Mesenchymal stem cell (in vitro differentiated cells and primary cell): ENCODE results near the gene BPHL.
A peak's percentile ranks its signal among the peaks of the same experiment; 100 is the strongest.
"Not testable (repeated sequence)": the region's sequence is repeated elsewhere in the genome, so short reads cannot be mapped to it uniquely, and the experiment has no call there.

ENCODE experiments used
- DNase-seq: peaks from one replicate; pipeline ENCODE4 v3.0.0-alpha.2; 2013
- H2AFZ ChIP-seq: one replicate; pipeline ENCODE4 v1.6.1; 2013; ENCODE audit warnings: low read depth, mild to moderate bottlenecking, control low read depth, inconsistent platforms, low read length, moderate library complexity
- H2AK5ac ChIP-seq: 2 replicates; pipeline ENCODE4 v1.6.1; 2013; ENCODE audit warnings: low read length, moderate library complexity, mild to moderate bottlenecking, inconsistent platforms; ENCODE audit not compliant: severe bottlenecking
- H2BK120ac ChIP-seq: one replicate; pipeline ENCODE4 v1.6.1; 2013; ENCODE audit warnings: low read depth, mild to moderate bottlenecking, inconsistent platforms, low read length, moderate library complexity
- H2BK12ac ChIP-seq, 2 experiments: one replicate each; pipeline ENCODE4 v1.6.1; 2013; ENCODE audit warnings: inconsistent platforms in 2 of 2, low read length in 2 of 2, mild to moderate bottlenecking in 2 of 2, moderate library complexity in 2 of 2, control low read depth in 1 of 2
- H2BK15ac ChIP-seq: one replicate; pipeline ENCODE4 v1.6.1; 2013; ENCODE audit warnings: mild to moderate bottlenecking, low read depth, inconsistent platforms; ENCODE audit not compliant: poor library complexity, severe bottlenecking
- H2BK5ac ChIP-seq: 2 replicates; pipeline ENCODE4 v1.6.1; 2013; ENCODE audit warnings: low read depth, mild to moderate bottlenecking, low read length, control low read depth, inconsistent platforms; ENCODE audit not compliant: poor library complexity, severe bottlenecking
- H3K14ac ChIP-seq, 2 experiments: one replicate each; pipeline ENCODE4 v1.6.1; 2013; ENCODE audit warnings: inconsistent platforms in 2 of 2, low read length in 2 of 2, control low read depth in 1 of 2, mild to moderate bottlenecking in 1 of 2, moderate library complexity in 1 of 2
- H3K18ac ChIP-seq, 2 experiments: one replicate each; pipeline ENCODE4 v1.6.1; 2013; ENCODE audit warnings: inconsistent platforms in 2 of 2, low read length in 2 of 2, control low read depth in 1 of 2, low read depth in 1 of 2, mild to moderate bottlenecking in 1 of 2
- H3K23ac ChIP-seq, 2 experiments: one replicate each; pipeline ENCODE4 v1.6.1; 2013; ENCODE audit warnings: inconsistent platforms in 2 of 2, low read length in 2 of 2, mild to moderate bottlenecking in 2 of 2, moderate library complexity in 2 of 2, control low read depth in 1 of 2
- H3K27ac ChIP-seq: 2 replicates; pipeline ENCODE4 v1.5.1; 2013; ENCODE audit warnings: mild to moderate bottlenecking, moderate library complexity, low read length, control low read depth, inconsistent platforms; ENCODE audit not compliant: poor library complexity, severe bottlenecking
- H3K27me3 ChIP-seq, 2 experiments: 2 replicates each; pipeline versions ENCODE4 v1.6.1 to v1.7.0; 2013; ENCODE audit warnings: low read length in 2 of 2, mild to moderate bottlenecking in 2 of 2, moderate library complexity in 2 of 2, control low read depth in 1 of 2, inconsistent platforms in 1 of 2; ENCODE audit not compliant: control insufficient read depth in 1 of 2, insufficient read depth in 1 of 2
- H3K36me3 ChIP-seq, 2 experiments: 2 replicates each; pipeline versions ENCODE4 v1.6.1 to v1.7.0; 2013; ENCODE audit warnings: low read length in 2 of 2, control low read depth in 1 of 2, inconsistent platforms in 1 of 2, low read depth in 1 of 2, mild to moderate bottlenecking in 1 of 2; ENCODE audit not compliant: insufficient read depth in 2 of 2, control insufficient read depth in 1 of 2
- H3K4ac ChIP-seq, 2 experiments: one replicate each; pipeline ENCODE4 v1.6.1; 2013; ENCODE audit warnings: inconsistent platforms in 2 of 2, low read length in 2 of 2, mild to moderate bottlenecking in 2 of 2, moderate library complexity in 2 of 2, control low read depth in 1 of 2, low read depth in 1 of 2
- H3K4me1 ChIP-seq: 2 replicates; pipeline ENCODE4 v1.6.1; 2013; ENCODE audit warnings: low read depth, low read length, control low read depth; ENCODE audit not compliant: control insufficient read depth, insufficient read depth
- H3K4me2 ChIP-seq: 2 replicates; pipeline ENCODE4 v1.6.1; 2013; ENCODE audit warnings: low read length, mild to moderate bottlenecking, inconsistent platforms; ENCODE audit not compliant: poor library complexity, severe bottlenecking
- H3K4me3 ChIP-seq, 2 experiments: 2 replicates each; pipeline versions ENCODE4 v1.5.1 to v1.7.0; 2013; ENCODE audit warnings: low read length in 2 of 2, mild to moderate bottlenecking in 2 of 2, control low read depth in 1 of 2, low read depth in 1 of 2; ENCODE audit not compliant: insufficient read depth in 1 of 2
- H3K79me1 ChIP-seq: replicated peaks from 2 replicates; pipeline ENCODE4 v1.6.1; 2013; ENCODE audit warnings: mild to moderate bottlenecking, control low read depth, low read length, inconsistent platforms; ENCODE audit not compliant: poor library complexity, severe bottlenecking
- H3K9ac ChIP-seq: 2 replicates; pipeline ENCODE4 v1.7.0; 2013; ENCODE audit warnings: mild to moderate bottlenecking, low read length, moderate library complexity
- H3K9me3 ChIP-seq: 2 replicates; pipeline ENCODE4 v1.7.0; 2013; ENCODE audit warnings: mild to moderate bottlenecking, low read length; ENCODE audit not compliant: control insufficient read depth
- H4K8ac ChIP-seq: one replicate; pipeline ENCODE4 v1.6.1; 2013; ENCODE audit warnings: inconsistent platforms, mild to moderate bottlenecking, low read length, moderate library complexity
- H4K91ac ChIP-seq: one replicate; pipeline ENCODE4 v1.6.1; 2013; ENCODE audit warnings: mild to moderate bottlenecking, low read length, inconsistent platforms
- WGBS: methylation state at CpG from one replicate; pipeline ENCODE4 v1.1.7; 2013; ENCODE audit warnings: mixed read lengths; 5-methylcytosine and 5-hydroxymethylcytosine counted together

Gene BPHL

DNA sequence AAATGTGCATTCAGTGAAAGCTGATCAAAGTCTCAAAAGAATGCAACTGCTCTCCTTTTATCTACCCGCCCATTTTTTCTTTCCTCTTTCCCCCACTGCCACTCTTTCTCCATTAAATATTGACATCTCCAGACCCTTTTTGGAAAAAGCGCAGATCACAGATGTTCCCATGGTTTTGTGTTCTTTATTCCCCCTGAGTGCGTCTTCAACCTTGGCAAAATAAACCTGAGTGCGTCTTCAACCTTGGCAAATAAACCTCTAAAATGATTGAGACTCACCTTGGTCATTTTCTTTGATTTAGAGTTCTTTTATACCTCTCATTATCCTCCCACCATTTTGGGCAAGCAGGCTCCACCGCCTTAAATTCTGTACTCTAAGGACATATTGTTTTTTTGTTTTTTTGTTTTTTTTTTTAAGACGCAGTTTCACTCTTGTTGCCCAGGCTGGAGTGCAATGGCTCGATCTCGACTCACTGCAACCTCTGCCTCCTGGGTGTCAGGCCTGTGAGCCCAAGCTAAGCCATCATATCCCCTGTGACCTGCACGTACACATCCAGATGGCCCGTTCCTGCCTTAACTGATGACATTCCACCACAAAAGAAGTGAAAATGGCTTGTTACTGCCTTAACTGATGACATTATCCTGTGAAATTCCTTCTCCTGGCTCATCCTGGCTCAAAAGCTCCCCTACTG lies 48.2 kb downstream of the BPHL start:
- not testable (repeated sequence) for H2BK120ac ChIP-seq, H3K4me3 ChIP-seq, H2BK15ac ChIP-seq, H3K4ac ChIP-seq, H3K79me1 ChIP-seq, H2BK5ac ChIP-seq, H3K4me1 ChIP-seq, H3K36me3 ChIP-seq, DNase-seq, H2AFZ ChIP-seq, H3K9me3 ChIP-seq, H3K27ac ChIP-seq, H3K23ac ChIP-seq, H4K91ac ChIP-seq, H2AK5ac ChIP-seq, H3K14ac ChIP-seq, H3K9ac ChIP-seq, H3K4me2 ChIP-seq, H3K27me3 ChIP-seq, H2BK12ac ChIP-seq
- H4K8ac ChIP-seq, result peak overlapping the region; percentile 54
- WGBS, result 60% methylated on average over 9 of the region's 10 CpGs
- H3K18ac ChIP-seq, result peak overlapping the region in 1 of 2 experiments; percentile 5

DNA sequence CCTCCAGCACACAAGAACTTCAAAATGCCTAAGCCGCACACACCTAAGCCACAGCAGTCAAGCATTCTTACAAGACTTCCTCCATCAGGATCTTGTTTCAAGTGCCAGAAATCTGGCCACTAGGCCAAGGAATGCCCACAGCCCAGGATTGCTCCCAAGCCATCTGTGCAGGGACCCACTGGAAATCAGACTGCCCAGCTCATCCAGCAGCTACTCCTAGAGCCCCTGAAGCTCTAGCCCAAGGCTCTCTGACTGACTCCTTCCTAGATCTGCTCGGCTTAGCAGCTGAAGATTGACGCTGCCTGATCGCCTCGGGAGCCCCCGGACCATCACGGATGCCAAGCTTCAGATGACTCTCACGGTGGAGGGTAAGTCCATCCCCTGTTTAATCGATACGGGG lies 49.5 kb downstream of the BPHL start:
- H3K9me3 ChIP-seq, H3K4ac ChIP-seq, H4K91ac ChIP-seq, H3K14ac ChIP-seq, H3K27me3 ChIP-seq, H3K18ac ChIP-seq, H2AK5ac ChIP-seq, H3K27ac ChIP-seq, H3K4me3 ChIP-seq, H2BK12ac ChIP-seq, H3K4me2 ChIP-seq, H2BK120ac ChIP-seq, H3K4me1 ChIP-seq, H4K8ac ChIP-seq, H3K79me1 ChIP-seq, H3K36me3 ChIP-seq, DNase-seq, H3K9ac ChIP-seq, H2AFZ ChIP-seq, H2BK5ac ChIP-seq, H3K23ac ChIP-seq, H2BK15ac ChIP-seq: not testable (repeated sequence)
- 97% methylated on average over 10 of the region's 10 CpGs for WGBS

DNA sequence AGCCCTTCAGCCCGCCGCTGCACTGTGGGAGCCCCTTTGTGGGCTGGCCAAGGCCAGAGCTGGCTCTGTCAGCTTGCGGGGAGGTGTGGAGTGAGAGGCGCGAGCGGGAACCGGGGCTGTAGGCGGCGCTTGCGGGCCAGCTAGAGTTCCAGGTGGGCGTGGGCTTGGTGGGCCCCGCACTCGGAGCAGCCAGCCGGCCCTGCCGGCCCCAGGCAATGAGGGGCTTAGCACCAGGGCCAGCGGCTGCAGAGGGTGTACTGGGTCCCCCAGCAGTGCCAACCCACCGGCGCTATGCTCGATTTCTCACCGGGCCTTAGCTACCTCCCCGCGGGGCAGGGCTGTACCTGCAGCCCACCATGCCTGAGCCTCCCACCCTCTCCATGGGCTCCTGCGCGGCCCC lies 52.2 kb downstream of the BPHL start:
- H4K8ac ChIP-seq, H3K9me3 ChIP-seq, H3K9ac ChIP-seq, H2BK5ac ChIP-seq, H2AFZ ChIP-seq, H3K4me1 ChIP-seq, H3K4me2 ChIP-seq, H3K4me3 ChIP-seq, H3K79me1 ChIP-seq, H2BK120ac ChIP-seq, H2BK12ac ChIP-seq, H2BK15ac ChIP-seq, H3K27ac ChIP-seq, DNase-seq, H3K4ac ChIP-seq, H4K91ac ChIP-seq, H3K27me3 ChIP-seq, H3K36me3 ChIP-seq, H3K14ac ChIP-seq, H2AK5ac ChIP-seq, H3K23ac ChIP-seq, H3K18ac ChIP-seq: not testable (repeated sequence)
- 98% methylated on average over 24 of the region's 24 CpGs for WGBS

DNA sequence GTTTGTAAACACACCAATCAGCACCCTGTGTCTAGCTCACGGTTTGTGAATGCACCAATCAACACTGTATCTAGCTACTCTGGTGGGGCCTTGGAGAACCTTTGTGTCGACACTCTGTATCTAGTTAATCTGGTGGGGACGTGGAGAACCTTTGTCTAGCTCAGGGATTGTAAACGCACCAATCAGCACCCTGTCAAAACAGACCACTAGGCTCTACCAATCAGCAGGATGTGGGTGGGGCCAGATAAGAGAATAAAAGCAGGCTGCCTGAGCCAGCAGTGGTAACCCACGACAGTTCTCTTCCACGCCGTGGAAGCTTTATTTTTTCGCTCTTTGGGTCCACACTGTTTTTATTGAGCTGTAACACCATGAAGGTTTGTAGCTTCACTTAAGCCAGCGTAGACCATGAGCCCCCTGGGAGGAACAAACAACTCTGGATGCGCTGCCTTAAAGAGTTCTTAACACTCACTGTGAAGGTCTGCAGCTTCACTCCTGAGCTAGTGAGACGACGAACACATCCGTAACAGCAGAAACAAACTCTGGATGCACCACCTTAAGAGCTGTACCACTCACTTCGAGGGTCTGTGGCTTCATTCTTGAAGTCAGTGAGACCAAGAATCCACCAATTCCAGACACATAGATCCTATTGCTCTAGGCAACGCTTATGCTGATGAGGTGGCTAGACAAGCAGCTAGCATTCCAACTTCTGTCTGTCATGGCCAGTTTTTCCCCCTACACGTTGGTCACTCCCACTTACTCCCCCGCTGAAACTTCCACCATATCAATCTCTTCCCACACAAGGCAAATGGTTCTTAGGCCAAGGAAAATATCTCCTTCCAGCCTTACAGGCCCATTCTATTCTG lies 53.0 kb downstream of the BPHL start:
- not testable (repeated sequence) for H2BK120ac ChIP-seq, H3K4me3 ChIP-seq, DNase-seq, H4K91ac ChIP-seq, H3K4ac ChIP-seq, H4K8ac ChIP-seq, H2AK5ac ChIP-seq, H3K9ac ChIP-seq, H3K36me3 ChIP-seq, H3K23ac ChIP-seq, H2AFZ ChIP-seq, H3K4me2 ChIP-seq, H3K9me3 ChIP-seq, H3K27ac ChIP-seq, H2BK15ac ChIP-seq, H3K27me3 ChIP-seq, H3K4me1 ChIP-seq, H3K18ac ChIP-seq, H3K79me1 ChIP-seq, H2BK5ac ChIP-seq
- Histone ChIP-seq H2BK12ac (peak overlapping the region in 1 of 2 experiments; percentile 31), H3K14ac (peak overlapping the region in 1 of 2 experiments; percentile 65)
- WGBS, result 95% methylated on average over 15 of the region's 17 CpGs
